ENCODE results near the gene GABRE. TPM values are rescaled to one million over a fixed set of nuclear protein-coding genes. Genes with fewer than 3 reads are reported as not detected.
A peak's percentile ranks its signal among the peaks of the same experiment; 100 is the strongest.

The GABRE gene
- total and polyA plus RNA-seq, 8 donors = 0.37 to 1,253 (median 9.7) TPM

DNA sequence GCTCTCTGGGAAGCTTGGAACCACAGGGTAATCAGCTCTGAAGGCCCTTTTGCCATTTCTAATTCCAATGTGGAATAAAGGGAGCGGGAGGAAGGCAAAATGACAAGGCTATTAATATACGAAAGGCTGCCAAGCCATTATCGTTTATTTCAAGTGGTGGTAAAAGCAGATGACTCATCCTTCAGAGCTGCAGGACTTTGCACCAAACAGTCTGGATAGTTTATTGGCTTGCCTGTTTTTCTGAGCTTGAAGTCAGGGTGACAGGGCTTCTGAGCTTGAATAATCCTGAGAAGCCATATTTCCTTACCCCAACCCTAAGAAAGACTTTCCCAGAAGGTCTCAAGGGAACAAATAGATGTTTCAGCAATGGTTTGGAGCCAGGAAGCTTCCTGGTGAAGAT is 7.7 kb upstream of the GABRE start:
- no peaks in the 10 kb centered on the region for H3K27me3 ChIP-seq
- WGBS, 5 donors = 49 to 73% (median 70%) methylated on average over 3 of the region's 3 CpGs
- DNase-seq = peak in 1 of 2 donors; percentile 37
- no peaks in the 10 kb centered on the region for H3K4me1 ChIP-seq
- no peak overlapping the region for H3K4me3 ChIP-seq
- intact Hi-C loops (cut with DNase I; ENCODE audit: low total_unique reads) = no loop called here
- no peaks in the 10 kb centered on the region for H3K9me3 ChIP-seq
- no peak overlapping the region for H3K27ac ChIP-seq
- TF ChIP-seq EP300 (IDR thresholded peaks at IDR 0.05) = no peak
- TF ChIP-seq POLR2A (IDR thresholded peaks at IDR 0.05) = no peak
- TF ChIP-seq POLR2AphosphoS5 (IDR thresholded peaks at IDR 0.05) = no peak
- TF ChIP-seq, protein P1, sequence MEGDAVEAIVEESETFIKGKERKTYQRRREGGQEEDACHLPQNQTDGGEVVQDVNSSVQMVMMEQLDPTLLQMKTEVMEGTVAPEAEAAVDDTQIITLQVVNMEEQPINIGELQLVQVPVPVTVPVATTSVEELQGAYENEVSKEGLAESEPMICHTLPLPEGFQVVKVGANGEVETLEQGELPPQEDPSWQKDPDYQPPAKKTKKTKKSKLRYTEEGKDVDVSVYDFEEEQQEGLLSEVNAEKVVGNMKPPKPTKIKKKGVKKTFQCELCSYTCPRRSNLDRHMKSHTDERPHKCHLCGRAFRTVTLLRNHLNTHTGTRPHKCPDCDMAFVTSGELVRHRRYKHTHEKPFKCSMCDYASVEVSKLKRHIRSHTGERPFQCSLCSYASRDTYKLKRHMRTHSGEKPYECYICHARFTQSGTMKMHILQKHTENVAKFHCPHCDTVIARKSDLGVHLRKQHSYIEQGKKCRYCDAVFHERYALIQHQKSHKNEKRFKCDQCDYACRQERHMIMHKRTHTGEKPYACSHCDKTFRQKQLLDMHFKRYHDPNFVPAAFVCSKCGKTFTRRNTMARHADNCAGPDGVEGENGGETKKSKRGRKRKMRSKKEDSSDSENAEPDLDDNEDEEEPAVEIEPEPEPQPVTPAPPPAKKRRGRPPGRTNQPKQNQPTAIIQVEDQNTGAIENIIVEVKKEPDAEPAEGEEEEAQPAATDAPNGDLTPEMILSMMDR (IDR thresholded peaks at IDR 0.05) = no peak
- H3K36me3 ChIP-seq = no peaks in the 10 kb centered on the region

DNA sequence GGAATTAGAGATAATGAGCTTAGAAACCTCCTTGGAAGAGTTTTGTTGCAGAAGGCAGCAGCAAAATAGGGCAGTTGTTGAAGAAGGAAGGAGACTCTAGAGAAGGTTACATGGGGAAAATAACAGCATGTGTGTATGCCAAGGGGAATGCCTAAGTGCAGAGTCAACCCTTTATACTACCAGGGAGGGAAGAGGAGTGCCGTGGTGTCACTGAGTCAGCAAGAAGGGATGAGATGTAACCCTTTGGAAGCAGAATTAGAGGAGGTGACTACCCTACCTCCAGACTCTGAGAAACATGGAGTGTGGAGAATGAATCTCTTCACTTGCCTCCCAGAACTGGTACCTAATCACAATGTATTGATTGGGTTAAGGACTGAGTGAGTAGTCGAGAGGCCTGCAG is 6.7 kb upstream of the GABRE start:
- H3K4me3 ChIP-seq = no peak overlapping the region
- no peak overlapping the region for H3K27ac ChIP-seq
- H3K27me3 ChIP-seq = peaks cover 0 to 2% (median 0%) of the 10 kb centered on the region in 3 donors
- no peak for DNase-seq
- H3K4me1 ChIP-seq = no peaks in the 10 kb centered on the region
- no peaks in the 10 kb centered on the region for H3K36me3 ChIP-seq
- WGBS, 5 donors = 40 to 55% (median 47%) methylated on average over 2 of the region's 2 CpGs
- intact Hi-C loops (cut with DNase I; ENCODE audit: low total_unique reads) = no loop called here
- TF ChIP-seq POLR2A (IDR thresholded peaks at IDR 0.05) (no peak), POLR2AphosphoS5 (IDR thresholded peaks at IDR 0.05) (no peak), EP300 (IDR thresholded peaks at IDR 0.05) (no peak)
- TF ChIP-seq, protein P1 (IDR thresholded peaks at IDR 0.05) = no peak
- H3K9me3 ChIP-seq = no peaks in the 10 kb centered on the region

DNA sequence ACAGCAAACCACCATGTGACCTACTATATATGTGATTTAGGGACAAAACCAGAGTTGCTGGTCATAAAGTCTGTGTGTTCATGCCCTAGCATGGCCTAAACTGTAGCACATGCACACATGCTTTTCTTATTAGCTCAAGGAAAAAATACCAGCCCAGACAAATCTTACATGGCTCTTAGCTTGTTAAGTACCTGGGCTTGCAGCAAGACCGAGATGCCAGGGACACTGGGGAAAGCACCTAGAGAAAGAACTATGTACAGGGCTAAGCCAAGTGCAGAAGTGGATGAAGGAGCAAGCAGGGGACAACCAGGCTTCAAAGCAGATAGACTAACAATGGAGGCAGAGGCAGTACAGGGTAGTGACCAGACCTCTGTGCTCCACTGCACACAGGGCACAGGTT is 3.4 kb upstream of the GABRE start:
- TF ChIP-seq, protein P1 (IDR thresholded peaks at IDR 0.05) = no peak
- no peak for TF ChIP-seq EP300 (IDR thresholded peaks at IDR 0.05)
- 73 to 87% (median 80%) methylated on average over 1 of the region's 1 CpG for WGBS, 5 donors
- no peak overlapping the region for H3K27ac ChIP-seq

DNA sequence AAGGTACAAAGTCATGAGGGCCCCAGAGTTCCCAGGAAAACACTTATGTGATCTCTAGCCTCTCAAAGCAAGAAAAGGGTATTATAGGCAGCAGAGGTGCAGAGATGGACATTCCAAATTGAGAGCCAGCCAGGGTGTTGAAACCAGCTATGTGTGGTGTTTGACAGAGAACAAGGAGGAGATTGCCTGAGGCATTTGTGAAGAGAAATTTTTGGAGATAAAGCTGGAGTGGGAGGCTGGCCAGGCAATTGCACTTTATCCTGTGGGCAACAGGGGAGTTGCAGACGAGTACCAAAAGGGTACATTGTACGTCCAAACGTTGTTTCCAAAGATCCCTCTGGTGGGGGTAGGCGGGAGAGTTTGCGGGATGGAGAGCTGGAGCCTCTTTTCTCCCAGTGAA is 2.5 kb upstream of the GABRE start:
- H3K4me1 ChIP-seq = peaks cover 0 to 10% (median 0%) of the 10 kb centered on the region in 4 donors
- intact Hi-C loops (cut with DNase I; ENCODE audit: low total_unique reads) = no loop called here
- no peak overlapping the region for H3K4me3 ChIP-seq
- 45 to 58% (median 48%) methylated on average over 5 of the region's 5 CpGs for WGBS, 5 donors
- no peak for DNase-seq
- H3K9me3 ChIP-seq = no peaks in the 10 kb centered on the region
- H3K27me3 ChIP-seq = peaks cover 0 to 24% (median 23%) of the 10 kb centered on the region in 3 donors
- no peaks in the 10 kb centered on the region for H3K36me3 ChIP-seq
- no peak overlapping the region for H3K27ac ChIP-seq
- TF ChIP-seq POLR2AphosphoS5 (IDR thresholded peaks at IDR 0.05) (no peak), POLR2A (IDR thresholded peaks at IDR 0.05) (no peak), EP300 (IDR thresholded peaks at IDR 0.05) (no peak)
- TF ChIP-seq, protein P1 (IDR thresholded peaks at IDR 0.05) = no peak

More for the DNA sequence above, 3.4 kb upstream of the GABRE start:
- Histone ChIP-seq H3K9me3 (no peaks in the 10 kb centered on the region), H3K36me3 (no peaks in the 10 kb centered on the region), H3K4me3 (no peak overlapping the region), H3K4me1 (peaks cover 0 to 10% (median 0%) of the 10 kb centered on the region in 4 donors), H3K27me3 (peaks cover 0 to 24% (median 23%) of the 10 kb centered on the region in 3 donors)
- DNase-seq = no peak
- intact Hi-C loops (cut with DNase I; ENCODE audit: low total_unique reads) = no loop called here

Data from stomach (tissue), 9 donors.